NCI-H128 (cell line): Measurements from ENCODE around the gene CAGE1.
A peak's percentile ranks its signal among the peaks of the same experiment; 100 is the strongest.

Experiments used
- DNase-seq: peaks from one replicate; lab custom pipeline; 2025; ENCODE audit not compliant: unreplicated experiment; lab: John Stamatoyannopoulos, UW

CAGE1 gene

DNA sequence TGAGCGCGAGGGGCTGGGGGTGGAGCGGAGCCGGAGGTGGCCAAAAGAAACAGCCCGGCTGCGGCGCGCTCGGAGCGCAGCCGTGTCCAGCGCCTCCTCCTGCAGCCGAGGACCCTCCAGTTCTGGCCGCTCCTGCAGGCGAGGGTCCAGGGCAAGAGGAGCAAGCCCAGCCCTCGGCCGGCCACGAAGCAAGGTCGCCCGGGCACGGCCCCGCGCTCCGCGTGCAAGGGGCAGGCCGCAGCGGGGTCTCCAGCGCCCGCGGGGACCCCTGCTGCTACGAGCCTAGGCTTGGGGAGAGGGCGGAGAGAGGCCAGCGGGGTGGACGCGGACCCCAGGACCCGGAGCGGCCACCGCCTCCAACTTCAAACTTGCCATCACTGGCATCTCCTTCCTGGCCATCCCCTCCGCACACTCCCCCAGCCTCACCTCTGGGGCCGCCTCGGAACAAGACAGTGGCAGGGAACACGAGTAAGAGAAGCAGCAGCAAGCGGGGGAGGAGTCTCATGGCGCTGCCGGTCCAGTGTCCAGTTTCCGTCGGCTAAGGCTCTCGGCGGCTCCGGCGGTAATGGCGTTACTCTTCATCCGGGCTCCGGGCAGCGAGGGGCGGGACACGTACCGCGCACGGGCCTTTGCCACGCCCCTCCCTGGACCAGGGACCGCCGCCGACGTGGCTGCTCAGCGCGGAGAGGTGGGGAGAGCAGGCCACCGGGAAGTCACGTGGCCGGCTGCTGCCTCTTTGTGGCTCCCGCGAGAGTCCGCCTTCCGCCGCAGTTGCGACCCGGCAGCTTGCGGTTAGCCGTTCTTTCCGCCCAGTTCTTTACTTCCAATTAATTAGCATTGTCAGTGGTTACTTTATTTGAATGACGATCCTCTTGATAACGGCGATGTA lies 76.7 kb downstream of the CAGE1 start, which contains the start of gene SSR1:
TSS of gene SSR1 (minus strand) at position 584 of the 889 bp plus-strand sequence. CDS start at position 505, 79 bp downstream.
- peak; percentile 91 for DNase-seq

DNA sequence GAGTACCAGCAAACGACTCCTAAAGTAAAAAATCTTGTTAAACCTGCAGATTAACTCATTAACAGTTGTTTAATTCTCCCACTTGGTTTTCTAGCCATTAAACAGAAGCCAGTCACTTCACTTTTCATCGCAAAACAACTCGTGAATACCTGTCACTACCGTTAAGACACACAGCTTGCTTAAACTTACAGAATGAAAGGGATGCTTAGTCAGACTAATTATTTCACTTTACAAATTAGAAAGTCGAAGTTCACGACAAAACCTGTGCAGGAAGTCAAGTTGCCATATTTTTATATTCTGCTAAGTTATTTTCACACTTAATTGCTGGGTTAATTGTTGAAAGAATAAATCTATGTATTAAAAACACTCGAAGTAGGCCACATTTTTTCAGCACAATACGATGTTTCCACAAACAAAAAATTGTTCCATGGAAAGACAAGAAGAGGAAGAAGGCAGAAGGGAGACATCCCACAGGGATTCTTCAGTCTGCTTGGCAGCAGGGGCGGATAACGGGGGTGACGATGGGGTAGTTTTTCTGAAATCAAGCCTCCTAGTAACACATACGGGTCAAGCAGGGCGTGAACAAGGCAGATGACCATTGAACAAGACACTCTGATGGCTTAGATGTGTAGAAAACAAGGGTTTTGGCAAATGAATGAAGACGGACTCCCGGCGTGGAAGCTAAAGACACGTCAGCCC lies 77.5 kb downstream of the CAGE1 start:
- DNase-seq: no peak

DNA sequence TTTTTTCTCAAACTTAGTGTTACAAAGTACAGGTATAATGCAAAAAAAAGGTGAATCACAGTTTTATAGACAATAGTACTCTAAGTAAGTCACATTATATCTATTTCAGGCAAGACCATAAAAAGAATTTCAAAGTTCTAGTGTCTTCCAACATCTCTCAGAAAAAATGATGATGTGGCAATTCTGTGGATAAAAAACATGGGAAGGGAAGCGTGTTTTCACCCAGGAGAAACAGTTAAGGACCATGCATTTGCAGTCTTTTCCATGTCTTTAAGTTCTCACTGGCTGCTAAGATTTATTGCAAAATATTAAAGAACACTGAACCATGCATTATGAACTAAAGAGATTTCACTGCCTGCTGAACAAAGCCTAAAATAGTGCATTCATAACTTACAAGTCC lies 78.4 kb downstream of the CAGE1 start:
- DNase-seq: no peak

DNA sequence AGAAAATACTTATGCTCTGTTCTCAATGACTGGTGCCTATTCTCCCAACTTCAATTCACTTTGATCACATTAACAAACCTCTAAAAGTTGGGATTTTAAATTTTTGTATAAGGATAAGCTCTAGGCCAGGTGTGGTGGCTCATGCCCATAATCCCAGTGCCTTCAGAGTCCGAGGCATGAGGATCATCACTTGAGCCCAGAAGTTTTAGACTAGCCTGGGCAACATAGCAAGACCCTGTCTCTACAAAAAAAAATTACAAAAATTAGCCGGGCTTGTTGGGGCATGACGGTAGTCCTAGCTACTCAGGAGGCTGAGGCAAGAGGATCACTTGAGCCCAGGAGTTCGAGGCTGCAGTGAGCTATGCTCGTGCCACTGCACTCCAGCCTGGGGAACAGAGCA lies 80.5 kb downstream of the CAGE1 start:
- DNase-seq: no peak

DNA sequence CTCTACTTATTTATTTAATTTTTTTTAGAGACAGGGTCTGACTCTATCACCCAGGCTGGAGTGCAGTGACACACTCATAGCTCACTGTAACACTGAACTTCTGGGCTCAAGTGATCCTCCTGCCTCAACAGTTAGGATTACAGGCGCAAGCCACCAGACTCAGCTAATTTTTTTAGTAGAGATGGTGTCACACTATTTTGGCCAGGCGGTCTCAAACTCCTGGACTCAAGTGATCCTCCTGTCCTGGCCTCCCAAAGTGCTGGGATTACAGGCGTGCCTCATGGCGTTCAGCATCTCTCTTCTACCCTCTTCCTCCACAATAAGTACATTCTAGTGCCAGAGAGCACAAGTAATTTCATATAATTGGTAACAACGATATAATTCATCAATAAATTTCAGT lies 82.0 kb downstream of the CAGE1 start:
- DNase-seq: no peak

DNA sequence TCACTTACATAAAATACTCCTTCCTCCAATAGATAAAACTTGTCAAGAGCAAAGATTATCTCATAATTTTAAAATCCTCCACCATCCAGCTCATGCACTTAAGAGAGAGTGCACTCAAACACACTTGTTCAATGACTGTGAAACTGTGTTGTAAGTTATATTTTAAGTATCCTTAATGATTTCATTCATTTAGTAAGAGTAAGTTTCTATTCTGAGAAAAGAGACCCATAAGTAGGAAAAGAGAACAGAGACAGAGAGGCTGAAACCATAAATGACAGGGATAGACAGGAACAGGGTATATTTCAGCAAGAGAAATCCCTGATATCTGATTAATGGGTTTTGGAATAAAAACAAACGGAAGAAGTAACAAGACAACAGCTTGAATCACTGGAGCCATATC lies 84.7 kb downstream of the CAGE1 start:
- no peak for DNase-seq

DNA sequence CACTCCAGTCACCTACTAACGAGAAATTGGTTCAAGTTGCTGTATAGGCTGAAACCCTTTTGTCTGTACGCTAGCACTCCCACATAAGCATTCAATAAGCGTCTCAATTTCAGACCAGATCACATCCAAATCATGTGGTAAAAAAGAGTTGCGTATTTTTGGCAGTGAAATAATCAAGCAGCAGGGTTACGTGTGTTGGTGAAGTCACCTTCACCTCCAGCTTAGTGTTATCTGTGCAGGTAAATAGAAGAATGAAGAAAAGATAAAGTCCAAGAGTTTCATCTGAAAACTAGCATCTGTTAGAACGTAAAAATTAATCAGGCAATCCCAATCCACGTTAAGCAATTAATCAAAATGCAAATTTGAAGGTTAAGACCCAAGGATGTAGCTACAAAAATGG lies 87.8 kb downstream of the CAGE1 start:
- no peak for DNase-seq

DNA sequence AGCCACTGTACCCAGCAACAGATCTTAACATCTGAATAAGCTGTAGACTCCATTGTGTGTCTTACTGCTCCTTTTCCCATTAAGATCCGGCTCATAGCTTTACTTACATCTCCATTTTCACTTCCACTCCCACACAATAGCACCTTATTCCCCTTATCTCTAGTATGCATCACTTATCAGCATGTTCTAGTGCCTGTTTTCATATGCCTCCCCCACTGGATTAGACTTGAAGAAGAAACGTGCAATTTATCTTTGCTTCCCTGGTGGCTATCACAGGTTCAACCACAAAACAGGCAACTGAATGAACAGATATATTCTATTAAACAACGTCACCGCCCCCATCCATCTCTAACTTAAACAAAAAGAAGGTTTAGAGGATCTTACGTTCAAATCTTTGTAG lies 88.6 kb downstream of the CAGE1 start:
- no peak for DNase-seq

DNA sequence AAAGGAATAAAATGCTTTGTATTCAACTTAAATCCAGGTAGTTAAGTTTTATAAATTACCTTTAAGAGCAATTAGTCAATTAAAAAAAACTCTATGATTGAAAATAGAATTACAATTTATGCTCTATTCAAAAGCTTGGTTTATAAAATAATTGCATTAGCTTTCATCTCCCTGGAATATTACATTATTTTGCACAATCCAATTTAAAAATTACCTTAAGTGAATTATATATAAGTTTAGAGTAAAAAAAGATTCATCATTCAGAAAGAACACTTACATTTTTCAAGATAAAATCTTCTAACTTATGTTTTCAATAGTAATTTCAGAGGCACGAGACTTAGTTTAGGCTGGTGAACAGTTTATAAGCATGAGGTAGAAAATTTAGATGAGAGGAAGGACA lies 91.4 kb downstream of the CAGE1 start:
- DNase-seq: no peak

DNA sequence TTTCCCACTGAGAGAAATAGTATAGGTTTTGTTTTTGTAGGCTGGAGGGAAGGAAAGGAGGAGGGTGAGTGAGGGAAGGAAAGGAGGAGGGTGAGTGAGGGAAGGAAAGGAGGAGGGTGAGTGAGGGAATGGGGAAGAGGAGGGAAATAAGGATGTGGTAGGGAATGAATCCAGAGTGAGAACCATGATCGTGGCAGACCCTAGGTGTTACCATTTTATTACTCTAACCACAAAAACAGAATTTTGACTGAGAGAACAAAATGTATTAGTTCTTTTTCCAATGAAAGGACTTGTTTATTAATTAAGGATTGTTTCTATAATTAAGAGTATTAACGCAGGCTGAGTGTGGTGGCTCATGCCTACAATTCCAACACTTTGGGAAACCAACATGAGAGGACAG lies 92.9 kb downstream of the CAGE1 start:
- no peak for DNase-seq

DNA sequence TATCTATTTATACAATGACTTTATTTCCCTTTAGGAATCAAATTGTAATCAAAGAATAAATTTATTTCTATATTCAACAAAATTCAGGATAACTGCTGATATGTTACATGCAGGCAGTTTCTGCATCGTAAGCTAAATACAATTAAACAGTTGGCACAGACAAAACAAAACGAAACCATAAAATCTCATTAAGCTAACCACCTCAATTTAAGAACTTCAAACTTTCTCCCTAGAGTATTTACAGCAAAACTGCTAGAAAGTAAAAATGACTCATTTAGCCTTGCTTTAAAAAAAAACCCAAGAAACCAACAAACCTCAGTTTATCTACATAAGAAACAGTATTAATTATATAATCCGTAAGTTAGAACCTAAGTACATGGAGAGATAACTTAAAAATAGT lies 93.6 kb downstream of the CAGE1 start:
- DNase-seq: no peak

DNA sequence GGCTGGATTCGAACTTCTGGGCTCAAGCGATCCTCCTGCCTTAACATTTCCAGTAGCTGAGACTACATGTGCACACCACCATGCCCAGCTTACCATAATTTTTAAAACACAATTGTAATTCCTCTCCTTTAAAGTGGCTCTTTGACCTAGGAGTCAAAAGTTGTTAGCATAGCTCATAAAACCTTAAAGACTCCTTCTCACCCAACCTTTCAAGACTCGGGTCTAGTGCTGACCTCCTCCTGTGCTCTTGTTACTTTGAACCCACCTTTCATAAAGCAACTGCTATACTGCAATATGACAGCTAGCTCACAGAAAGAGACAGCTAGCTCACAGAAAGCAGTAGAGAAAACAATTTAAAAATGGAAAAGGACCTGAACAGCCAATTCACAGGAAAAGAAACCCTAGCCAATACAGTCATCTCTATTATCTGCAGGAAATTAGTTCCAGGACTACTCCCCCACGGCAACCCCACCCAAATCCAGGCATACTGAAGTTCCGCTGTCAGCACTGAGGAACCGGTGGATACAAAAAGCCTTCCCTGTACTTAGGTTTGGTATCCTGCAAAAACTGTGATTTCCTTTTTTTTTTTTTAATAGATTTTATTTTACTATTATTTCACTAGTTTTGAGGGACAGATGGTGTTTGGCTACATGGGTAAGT lies 96.8 kb downstream of the CAGE1 start:
- no peak for DNase-seq

DNA sequence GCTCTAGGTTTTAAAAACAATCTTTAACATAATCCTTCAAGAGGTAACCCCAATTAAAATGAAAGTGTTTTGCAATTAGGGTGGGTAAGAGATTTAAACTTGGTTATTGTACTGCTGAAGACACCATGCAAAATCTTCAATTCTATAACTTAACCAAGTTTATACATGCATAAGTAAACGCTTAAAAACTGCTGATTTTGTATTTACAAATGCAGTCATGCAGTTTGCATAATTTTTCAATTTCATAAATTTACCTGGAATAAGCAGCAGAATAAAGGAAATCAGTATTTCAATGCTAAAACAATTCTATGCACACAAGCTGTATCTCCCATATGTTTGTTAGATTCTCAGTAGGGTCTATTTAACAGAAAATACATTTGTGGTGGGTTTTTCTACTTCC lies 99.5 kb downstream of the CAGE1 start:
- no peak for DNase-seq

DNA sequence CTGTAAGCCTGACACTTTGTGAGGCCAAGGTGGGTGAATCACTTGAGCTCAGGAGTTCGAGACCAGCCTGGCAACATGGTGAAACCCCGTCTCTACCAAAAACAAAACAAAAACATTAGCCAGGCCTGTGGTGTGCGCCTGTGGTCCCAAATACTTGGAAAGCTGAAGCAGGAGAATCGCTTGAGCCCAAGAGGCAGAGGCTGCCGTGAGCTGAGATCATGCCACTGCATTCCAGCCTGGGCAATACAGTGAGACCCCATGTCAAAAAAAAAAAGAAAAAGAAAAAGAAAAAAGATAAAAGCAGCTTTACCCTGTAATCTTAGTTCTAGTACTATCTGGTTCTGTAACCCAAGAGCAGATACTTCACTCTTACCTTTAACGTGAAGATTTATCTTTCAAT lies 104.1 kb downstream of the CAGE1 start:
- no peak for DNase-seq

DNA sequence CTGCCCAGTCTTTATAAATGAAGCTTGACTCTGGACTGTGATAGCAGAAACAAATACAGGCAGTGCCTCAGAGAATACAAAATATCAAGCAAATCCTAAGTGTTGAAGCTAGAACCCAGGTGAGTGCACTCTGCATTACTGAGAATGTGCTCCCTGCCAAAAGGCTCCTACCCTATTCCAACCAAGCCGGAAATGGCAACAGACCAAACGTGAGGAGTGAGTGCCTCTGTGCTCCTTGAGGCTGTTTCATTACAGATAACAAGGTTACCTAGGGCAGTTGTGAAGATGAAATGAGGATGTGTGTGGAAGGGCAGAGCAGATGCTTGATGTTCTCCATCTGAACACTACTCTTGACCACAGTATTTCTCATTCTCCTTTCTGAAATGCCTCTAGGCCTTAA lies 105.9 kb downstream of the CAGE1 start:
- no peak for DNase-seq

DNA sequence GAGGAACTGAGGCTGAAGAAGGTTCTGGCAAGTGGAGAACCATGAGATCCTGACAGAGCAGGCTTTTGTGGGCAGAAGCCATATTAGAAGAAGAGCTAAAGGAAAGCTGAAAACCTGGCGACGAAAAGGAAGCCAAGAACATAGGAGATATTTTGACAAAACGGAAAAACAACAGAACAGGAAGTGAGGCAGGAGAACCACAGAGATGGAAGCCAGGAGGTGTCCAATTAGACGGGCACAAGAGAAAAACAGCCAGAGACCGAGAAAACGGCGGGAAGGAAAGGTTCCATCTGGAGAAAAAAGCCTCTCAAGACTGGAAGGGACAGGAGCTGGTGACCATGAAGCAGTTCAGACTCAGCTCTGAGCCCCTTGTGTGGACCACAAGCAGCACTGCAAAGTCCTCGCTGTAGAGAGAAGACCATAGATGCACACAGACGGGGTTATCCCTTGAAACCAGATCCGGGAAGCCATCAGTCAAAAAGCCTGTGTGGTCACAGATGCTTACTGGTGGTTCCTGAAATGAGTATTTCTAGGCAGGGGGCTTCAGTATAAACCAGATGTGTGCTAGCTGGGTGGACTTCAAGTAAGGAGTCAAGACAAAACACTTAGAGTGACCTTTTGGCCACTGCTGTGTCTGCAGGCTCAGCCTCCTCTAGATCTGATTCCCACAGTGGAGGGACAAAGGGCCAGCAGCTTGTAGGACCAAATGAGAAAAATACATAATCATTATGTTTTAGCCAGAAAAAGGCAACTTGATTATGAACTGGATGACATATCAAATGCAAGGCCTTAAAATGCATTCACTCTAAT lies 107.2 kb downstream of the CAGE1 start:
- no peak for DNase-seq
